ENCODE results near the gene ABCC5.

DNA sequence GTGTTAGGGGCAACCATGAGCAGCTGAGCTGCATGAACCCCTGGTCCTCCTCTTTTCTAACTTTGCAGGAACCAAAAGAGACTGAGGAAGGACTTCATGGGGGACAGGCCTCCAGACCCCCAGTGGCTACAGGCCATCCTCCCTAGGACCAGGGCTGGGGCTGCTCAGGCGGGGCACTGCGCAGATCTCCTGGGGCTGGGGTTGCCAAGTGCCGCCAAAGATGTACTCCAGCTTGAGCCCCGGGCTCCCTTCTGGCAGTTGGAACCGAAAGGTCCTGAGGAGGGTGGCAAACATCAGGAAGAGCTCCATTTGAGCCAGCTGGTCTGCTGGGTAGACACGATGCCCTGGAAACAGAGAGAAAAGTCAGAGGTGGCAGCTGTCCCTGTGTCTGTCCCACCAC is 121.9 kb downstream of the ABCC5 start:
- TF ChIP-seq, protein P1, sequence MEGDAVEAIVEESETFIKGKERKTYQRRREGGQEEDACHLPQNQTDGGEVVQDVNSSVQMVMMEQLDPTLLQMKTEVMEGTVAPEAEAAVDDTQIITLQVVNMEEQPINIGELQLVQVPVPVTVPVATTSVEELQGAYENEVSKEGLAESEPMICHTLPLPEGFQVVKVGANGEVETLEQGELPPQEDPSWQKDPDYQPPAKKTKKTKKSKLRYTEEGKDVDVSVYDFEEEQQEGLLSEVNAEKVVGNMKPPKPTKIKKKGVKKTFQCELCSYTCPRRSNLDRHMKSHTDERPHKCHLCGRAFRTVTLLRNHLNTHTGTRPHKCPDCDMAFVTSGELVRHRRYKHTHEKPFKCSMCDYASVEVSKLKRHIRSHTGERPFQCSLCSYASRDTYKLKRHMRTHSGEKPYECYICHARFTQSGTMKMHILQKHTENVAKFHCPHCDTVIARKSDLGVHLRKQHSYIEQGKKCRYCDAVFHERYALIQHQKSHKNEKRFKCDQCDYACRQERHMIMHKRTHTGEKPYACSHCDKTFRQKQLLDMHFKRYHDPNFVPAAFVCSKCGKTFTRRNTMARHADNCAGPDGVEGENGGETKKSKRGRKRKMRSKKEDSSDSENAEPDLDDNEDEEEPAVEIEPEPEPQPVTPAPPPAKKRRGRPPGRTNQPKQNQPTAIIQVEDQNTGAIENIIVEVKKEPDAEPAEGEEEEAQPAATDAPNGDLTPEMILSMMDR (IDR thresholded peaks at IDR 0.05): no peak
- TF ChIP-seq POLR2A (IDR thresholded peaks at IDR 0.05): no peak

All from uterus (tissue), 2 donors.